ENCODE results near the gene TMED5.

GRCh38 chr1:93137604-93138292, 42.5 kb downstream of the TMED5 start:
- TF ChIP-seq, protein P1, sequence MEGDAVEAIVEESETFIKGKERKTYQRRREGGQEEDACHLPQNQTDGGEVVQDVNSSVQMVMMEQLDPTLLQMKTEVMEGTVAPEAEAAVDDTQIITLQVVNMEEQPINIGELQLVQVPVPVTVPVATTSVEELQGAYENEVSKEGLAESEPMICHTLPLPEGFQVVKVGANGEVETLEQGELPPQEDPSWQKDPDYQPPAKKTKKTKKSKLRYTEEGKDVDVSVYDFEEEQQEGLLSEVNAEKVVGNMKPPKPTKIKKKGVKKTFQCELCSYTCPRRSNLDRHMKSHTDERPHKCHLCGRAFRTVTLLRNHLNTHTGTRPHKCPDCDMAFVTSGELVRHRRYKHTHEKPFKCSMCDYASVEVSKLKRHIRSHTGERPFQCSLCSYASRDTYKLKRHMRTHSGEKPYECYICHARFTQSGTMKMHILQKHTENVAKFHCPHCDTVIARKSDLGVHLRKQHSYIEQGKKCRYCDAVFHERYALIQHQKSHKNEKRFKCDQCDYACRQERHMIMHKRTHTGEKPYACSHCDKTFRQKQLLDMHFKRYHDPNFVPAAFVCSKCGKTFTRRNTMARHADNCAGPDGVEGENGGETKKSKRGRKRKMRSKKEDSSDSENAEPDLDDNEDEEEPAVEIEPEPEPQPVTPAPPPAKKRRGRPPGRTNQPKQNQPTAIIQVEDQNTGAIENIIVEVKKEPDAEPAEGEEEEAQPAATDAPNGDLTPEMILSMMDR (IDR thresholded peaks at IDR 0.05) = no peak
- no peak for TF ChIP-seq POLR2A (IDR thresholded peaks at IDR 0.05)
